WTC11 (cell line): ENCODE measurements around the gene DNAJC15. TPM values are rescaled to one million over a fixed set of nuclear protein-coding genes. Genes with fewer than 3 reads are reported as not detected.

ENCODE experiments used
- ATAC-seq: fragments of 200-7000 bp; cut with Tn5 transposase; 2 replicates; pipeline ENCODE4 v1.10.0; 2021; ENCODE audit warnings: mild to moderate bottlenecking, moderate library complexity
- CTCF ChIA-PET: fragments of 300-600 bp; sonication (Branson Sonifier 250); formaldehyde crosslinking; loops from one replicate; lab custom pipeline; 2021; ENCODE audit warnings: antibody characterized with exemption; lab: Charles Lee
- POLR2A ChIA-PET: fragments of 350-600 bp; sonication (Branson Sonifier 250); formaldehyde crosslinking; loops from one replicate; lab custom pipeline; 2021; ENCODE audit warnings: antibody characterized with exemption; lab: Charles Lee
- DNase-seq: peaks from one replicate; pipeline ENCODE4 v3.0.0; 2021; ENCODE audit warnings: low spot score
- H3K27ac Mint-ChIP-seq: 2 replicates; pipeline ENCODE4 v1.8.0; 2021; ENCODE audit warnings: mixed read lengths
- H3K27me3 Mint-ChIP-seq: 2 replicates; pipeline ENCODE4 v1.8.0; 2021; ENCODE audit warnings: low read depth, mild to moderate bottlenecking, moderate library complexity, mixed read lengths
- H3K36me3 Mint-ChIP-seq: 2 replicates; pipeline ENCODE4 v1.8.0; 2021; ENCODE audit warnings: mixed read lengths
- H3K4me1 Mint-ChIP-seq: 2 replicates; pipeline ENCODE4 v1.8.0; 2022; ENCODE audit warnings: mixed read lengths
- H3K4me3 Mint-ChIP-seq: 2 replicates; pipeline ENCODE4 v1.8.0; 2021; ENCODE audit warnings: mild to moderate bottlenecking, moderate library complexity, mixed read lengths
- H3K9me3 Mint-ChIP-seq: 2 replicates; pipeline ENCODE4 v1.8.0; 2021; ENCODE audit warnings: mixed read lengths
- ATF6 ChIP-seq: sonication (generic); formaldehyde crosslinking; IDR thresholded peaks from 2 replicates; pipeline ENCODE4 v1.8.1; 2023; ENCODE audit warnings: mild to moderate bottlenecking, missing genetic modification reagents
- E2F1 ChIP-seq: sonication (generic); formaldehyde crosslinking; IDR thresholded peaks from 2 replicates; pipeline ENCODE4 v1.8.0; 2022; ENCODE audit warnings: mild to moderate bottlenecking, missing genetic modification reagents
- ETV6 ChIP-seq: sonication (generic); formaldehyde crosslinking; IDR thresholded peaks from 2 replicates; pipeline ENCODE4 v1.8.1; 2022; ENCODE audit warnings: mild to moderate bottlenecking, missing genetic modification reagents
- FOXK1 ChIP-seq: sonication (generic); formaldehyde crosslinking; IDR thresholded peaks from 2 replicates; pipeline ENCODE4 v1.8.0; 2022; ENCODE audit warnings: mild to moderate bottlenecking, moderate library complexity, missing genetic modification reagents
- GABPB1 ChIP-seq: sonication (generic); formaldehyde crosslinking; IDR thresholded peaks from 2 replicates; pipeline ENCODE4 v1.8.1; 2023; ENCODE audit warnings: mild to moderate bottlenecking, missing genetic modification reagents
- MLX ChIP-seq: sonication (generic); formaldehyde crosslinking; IDR thresholded peaks from 2 replicates; pipeline ENCODE4 v1.8.1; 2023; ENCODE audit warnings: mild to moderate bottlenecking, missing genetic modification reagents, moderate library complexity
- NR2C2 ChIP-seq: sonication (generic); formaldehyde crosslinking; IDR thresholded peaks from 2 replicates; pipeline ENCODE4 v1.8.0; 2022; ENCODE audit warnings: mild to moderate bottlenecking, missing genetic modification reagents
- SMAD4 ChIP-seq: sonication (generic); formaldehyde crosslinking; IDR thresholded peaks from 2 replicates; pipeline ENCODE4 v1.8.0; 2022; ENCODE audit warnings: mild to moderate bottlenecking, missing genetic modification reagents
- USF1 ChIP-seq: sonication (generic); formaldehyde crosslinking; IDR thresholded peaks from 2 replicates; pipeline ENCODE4 v1.8.0; 2022; ENCODE audit warnings: mild to moderate bottlenecking, missing genetic modification reagents
- ZBTB21 ChIP-seq: sonication (generic); formaldehyde crosslinking; IDR thresholded peaks from 2 replicates; pipeline ENCODE4 v1.8.1; 2023; ENCODE audit warnings: mild to moderate bottlenecking, missing genetic modification reagents, borderline replicate concordance
- ZMAT4 ChIP-seq: fragments of 250-450 bp; sonication (Bioruptor Pico); IDR thresholded peaks from 2 replicates; pipeline ENCODE4 v1.9.0; 2021; ENCODE audit warnings: mild to moderate bottlenecking
- ZNF138 ChIP-seq: sonication (generic); formaldehyde crosslinking; conservative IDR thresholded peaks from 2 replicates; pipeline ENCODE4 v1.8.1; 2022; ENCODE audit warnings: mild to moderate bottlenecking, moderate library complexity, missing genetic modification reagents
- ZNF281 ChIP-seq: sonication (generic); formaldehyde crosslinking; IDR thresholded peaks from 2 replicates; pipeline ENCODE4 v1.8.0; 2023; ENCODE audit warnings: mild to moderate bottlenecking, missing genetic modification reagents
- ZNF396 ChIP-seq: fragments of 250-450 bp; sonication (Bioruptor Pico); IDR thresholded peaks from 2 replicates; pipeline ENCODE4 v1.8.0; 2021; ENCODE audit warnings: mild to moderate bottlenecking, moderate library complexity, borderline replicate concordance
- ZNF423 ChIP-seq: fragments of 250-450 bp; sonication (Bioruptor Pico); IDR thresholded peaks from 2 replicates; pipeline ENCODE4 v2.1.2; 2022; ENCODE audit warnings: mild to moderate bottlenecking, moderate library complexity
- ZNF671 ChIP-seq: fragments of 250-450 bp; sonication (Bioruptor Pico); IDR thresholded peaks from 2 replicates; pipeline ENCODE4 v1.8.0; 2021; ENCODE audit warnings: mild to moderate bottlenecking
- total RNA-seq: library from RNA; stranded (reverse); gene quantifications from 3 replicates; pipeline ENCODE4 v1.2.3, GENCODE V29; 2021
- TF ChIP-seq, protein P1 (sequence below): fragments of 250-450 bp; sonication (Bioruptor Pico); IDR thresholded peaks from 2 replicates; pipeline ENCODE4 v1.9.0; 2021; ENCODE audit warnings: mild to moderate bottlenecking, borderline replicate concordance
- TF ChIP-seq, protein P2 (sequence below): sonication (generic); formaldehyde crosslinking; IDR thresholded peaks from 2 replicates; pipeline ENCODE4 v1.8.1; 2023; ENCODE audit warnings: mild to moderate bottlenecking, moderate library complexity, missing genetic modification reagents
- TF ChIP-seq, protein P3 (sequence below): sonication (generic); formaldehyde crosslinking; IDR thresholded peaks from 2 replicates; pipeline ENCODE4 v1.8.1; 2022; ENCODE audit warnings: low read depth, mild to moderate bottlenecking, moderate library complexity, missing genetic modification reagents, borderline replicate concordance

Gene DNAJC15
- total RNA-seq, 1 experiment from 2014 or later = 12.2 TPM

- H3K36me3 Mint-ChIP-seq = peaks cover 8% of the 10 kb centered on the region
- no peaks in the 10 kb centered on the region for H3K9me3 Mint-ChIP-seq
- peaks cover 16% of the 10 kb centered on the region for H3K4me1 Mint-ChIP-seq
- no peak for DNase-seq
- TF ChIP-seq ZNF423 (CRISPR knock-in tag) (no peak), ETV6 (no peak), ZNF671 (CRISPR knock-in tag) (no peak), ZBTB21 (no peak), MLX (CRISPR knock-in tag) (no peak), USF1 (CRISPR knock-in tag) (no peak)
- TF ChIP-seq, all 79 proteins: peak for 0
- Mint-ChIP-seq H3K27me3 (peaks cover 4% of the 10 kb centered on the region), H3K4me3 (no peak overlapping the region), H3K27ac (no peak overlapping the region)
- ChIA-PET POLR2A (no interaction called here), CTCF (no interaction called here)
- no peak for ATAC-seq
Observed at GRCh38 chr13:43026262-43026661, 2.9 kb downstream of the DNAJC15 start.

DNA sequence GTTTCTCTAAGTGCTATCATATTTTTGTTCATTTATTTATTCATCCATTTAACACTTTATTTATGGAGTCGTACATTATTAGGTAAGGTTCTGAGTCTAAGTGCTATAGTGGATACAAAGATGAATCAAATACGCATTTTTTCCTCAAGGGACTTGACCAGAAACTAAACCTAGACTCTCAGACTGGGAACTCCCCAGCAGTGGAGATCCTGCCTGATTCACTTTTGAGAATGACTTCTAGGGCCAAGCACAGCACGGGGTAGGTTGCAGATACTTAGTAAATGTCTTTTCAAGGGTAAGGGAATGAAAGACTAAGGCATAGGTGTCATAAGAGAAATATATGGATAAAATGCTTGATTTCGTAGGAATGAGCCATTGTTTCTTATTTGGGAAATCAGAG, 7.2 kb downstream of the DNAJC15 start:
- no peak overlapping the region for H3K4me3 Mint-ChIP-seq
- H3K4me1 Mint-ChIP-seq = peaks cover 6% of the 10 kb centered on the region
- H3K36me3 Mint-ChIP-seq = peaks cover 13% of the 10 kb centered on the region
- ATAC-seq (no peak), DNase-seq (no peak)
- H3K9me3 Mint-ChIP-seq = no peaks in the 10 kb centered on the region
- H3K27ac Mint-ChIP-seq = peak overlapping the region; percentile 14
- no peaks in the 10 kb centered on the region for H3K27me3 Mint-ChIP-seq
- CTCF ChIA-PET = no interaction called here
- POLR2A ChIA-PET = no interaction called here
- TF ChIP-seq ZNF396 (CRISPR knock-in tag) (no peak), GABPB1 (no peak), FOXK1 (CRISPR knock-in tag) (no peak), SMAD4 (CRISPR knock-in tag) (no peak), ZNF281 (CRISPR knock-in tag) (no peak), ATF6 (CRISPR knock-in tag) (no peak), ZNF138 (CRISPR knock-in tag) (no peak), NR2C2 (CRISPR knock-in tag) (no peak), E2F1 (CRISPR knock-in tag) (no peak), ZMAT4 (no peak), MLX (CRISPR knock-in tag) (no peak)
- TF ChIP-seq, protein P1, sequence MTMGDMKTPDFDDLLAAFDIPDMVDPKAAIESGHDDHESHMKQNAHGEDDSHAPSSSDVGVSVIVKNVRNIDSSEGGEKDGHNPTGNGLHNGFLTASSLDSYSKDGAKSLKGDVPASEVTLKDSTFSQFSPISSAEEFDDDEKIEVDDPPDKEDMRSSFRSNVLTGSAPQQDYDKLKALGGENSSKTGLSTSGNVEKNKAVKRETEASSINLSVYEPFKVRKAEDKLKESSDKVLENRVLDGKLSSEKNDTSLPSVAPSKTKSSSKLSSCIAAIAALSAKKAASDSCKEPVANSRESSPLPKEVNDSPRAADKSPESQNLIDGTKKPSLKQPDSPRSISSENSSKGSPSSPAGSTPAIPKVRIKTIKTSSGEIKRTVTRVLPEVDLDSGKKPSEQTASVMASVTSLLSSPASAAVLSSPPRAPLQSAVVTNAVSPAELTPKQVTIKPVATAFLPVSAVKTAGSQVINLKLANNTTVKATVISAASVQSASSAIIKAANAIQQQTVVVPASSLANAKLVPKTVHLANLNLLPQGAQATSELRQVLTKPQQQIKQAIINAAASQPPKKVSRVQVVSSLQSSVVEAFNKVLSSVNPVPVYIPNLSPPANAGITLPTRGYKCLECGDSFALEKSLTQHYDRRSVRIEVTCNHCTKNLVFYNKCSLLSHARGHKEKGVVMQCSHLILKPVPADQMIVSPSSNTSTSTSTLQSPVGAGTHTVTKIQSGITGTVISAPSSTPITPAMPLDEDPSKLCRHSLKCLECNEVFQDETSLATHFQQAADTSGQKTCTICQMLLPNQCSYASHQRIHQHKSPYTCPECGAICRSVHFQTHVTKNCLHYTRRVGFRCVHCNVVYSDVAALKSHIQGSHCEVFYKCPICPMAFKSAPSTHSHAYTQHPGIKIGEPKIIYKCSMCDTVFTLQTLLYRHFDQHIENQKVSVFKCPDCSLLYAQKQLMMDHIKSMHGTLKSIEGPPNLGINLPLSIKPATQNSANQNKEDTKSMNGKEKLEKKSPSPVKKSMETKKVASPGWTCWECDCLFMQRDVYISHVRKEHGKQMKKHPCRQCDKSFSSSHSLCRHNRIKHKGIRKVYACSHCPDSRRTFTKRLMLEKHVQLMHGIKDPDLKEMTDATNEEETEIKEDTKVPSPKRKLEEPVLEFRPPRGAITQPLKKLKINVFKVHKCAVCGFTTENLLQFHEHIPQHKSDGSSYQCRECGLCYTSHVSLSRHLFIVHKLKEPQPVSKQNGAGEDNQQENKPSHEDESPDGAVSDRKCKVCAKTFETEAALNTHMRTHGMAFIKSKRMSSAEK (CRISPR knock-in tag) = no peak
- TF ChIP-seq, protein P2, sequence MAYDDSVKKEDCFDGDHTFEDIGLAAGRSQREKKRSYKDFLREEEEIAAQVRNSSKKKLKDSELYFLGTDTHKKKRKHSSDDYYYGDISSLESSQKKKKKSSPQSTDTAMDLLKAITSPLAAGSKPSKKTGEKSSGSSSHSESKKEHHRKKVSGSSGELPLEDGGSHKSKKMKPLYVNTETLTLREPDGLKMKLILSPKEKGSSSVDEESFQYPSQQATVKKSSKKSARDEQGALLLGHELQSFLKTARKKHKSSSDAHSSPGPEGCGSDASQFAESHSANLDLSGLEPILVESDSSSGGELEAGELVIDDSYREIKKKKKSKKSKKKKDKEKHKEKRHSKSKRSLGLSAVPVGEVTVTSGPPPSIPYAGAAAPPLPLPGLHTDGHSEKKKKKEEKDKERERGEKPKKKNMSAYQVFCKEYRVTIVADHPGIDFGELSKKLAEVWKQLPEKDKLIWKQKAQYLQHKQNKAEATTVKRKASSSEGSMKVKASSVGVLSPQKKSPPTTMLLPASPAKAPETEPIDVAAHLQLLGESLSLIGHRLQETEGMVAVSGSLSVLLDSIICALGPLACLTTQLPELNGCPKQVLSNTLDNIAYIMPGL = no peak
- TF ChIP-seq, protein P3, sequence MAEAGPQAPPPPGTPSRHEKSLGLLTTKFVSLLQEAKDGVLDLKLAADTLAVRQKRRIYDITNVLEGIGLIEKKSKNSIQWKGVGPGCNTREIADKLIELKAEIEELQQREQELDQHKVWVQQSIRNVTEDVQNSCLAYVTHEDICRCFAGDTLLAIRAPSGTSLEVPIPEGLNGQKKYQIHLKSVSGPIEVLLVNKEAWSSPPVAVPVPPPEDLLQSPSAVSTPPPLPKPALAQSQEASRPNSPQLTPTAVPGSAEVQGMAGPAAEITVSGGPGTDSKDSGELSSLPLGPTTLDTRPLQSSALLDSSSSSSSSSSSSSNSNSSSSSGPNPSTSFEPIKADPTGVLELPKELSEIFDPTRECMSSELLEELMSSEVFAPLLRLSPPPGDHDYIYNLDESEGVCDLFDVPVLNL (CRISPR knock-in tag) = no peak
